ENCODE data around the gene C6orf52.

DNA sequence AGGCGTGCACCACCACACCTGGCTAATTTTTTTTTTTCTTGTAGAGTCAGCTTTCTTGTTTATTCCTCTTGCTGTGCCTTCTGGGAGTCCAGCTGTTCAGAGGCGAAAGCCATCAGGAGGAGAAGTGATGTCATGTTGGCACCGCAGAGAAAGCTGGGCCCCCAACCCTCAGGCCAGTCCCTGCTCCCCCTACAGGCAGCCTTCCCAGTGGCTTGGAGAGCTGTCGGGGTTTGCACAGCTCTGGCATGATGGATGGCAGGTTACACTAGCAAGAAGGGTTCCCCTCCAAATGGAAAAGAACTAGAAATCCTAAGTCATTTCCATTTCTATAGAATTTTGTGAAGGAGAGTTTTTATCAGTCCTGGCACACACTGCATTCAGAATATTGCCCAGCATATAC is 72.6 kb downstream of the C6orf52 start:
- no peak for TF ChIP-seq POLR2AphosphoS5 (IDR thresholded peaks at IDR 0.05; ENCODE audit: low read depth, low read length)
- TF ChIP-seq CHD2 (IDR thresholded peaks at IDR 0.05; ENCODE audit: low read length, partially characterized antibody): no peak
- TF ChIP-seq EP300 (IDR thresholded peaks at IDR 0.05; ENCODE audit: borderline replicate concordance in 1 of 2, low read depth in 1 of 2, low read length in 1 of 2): no peak
- TF ChIP-seq, protein P1, sequence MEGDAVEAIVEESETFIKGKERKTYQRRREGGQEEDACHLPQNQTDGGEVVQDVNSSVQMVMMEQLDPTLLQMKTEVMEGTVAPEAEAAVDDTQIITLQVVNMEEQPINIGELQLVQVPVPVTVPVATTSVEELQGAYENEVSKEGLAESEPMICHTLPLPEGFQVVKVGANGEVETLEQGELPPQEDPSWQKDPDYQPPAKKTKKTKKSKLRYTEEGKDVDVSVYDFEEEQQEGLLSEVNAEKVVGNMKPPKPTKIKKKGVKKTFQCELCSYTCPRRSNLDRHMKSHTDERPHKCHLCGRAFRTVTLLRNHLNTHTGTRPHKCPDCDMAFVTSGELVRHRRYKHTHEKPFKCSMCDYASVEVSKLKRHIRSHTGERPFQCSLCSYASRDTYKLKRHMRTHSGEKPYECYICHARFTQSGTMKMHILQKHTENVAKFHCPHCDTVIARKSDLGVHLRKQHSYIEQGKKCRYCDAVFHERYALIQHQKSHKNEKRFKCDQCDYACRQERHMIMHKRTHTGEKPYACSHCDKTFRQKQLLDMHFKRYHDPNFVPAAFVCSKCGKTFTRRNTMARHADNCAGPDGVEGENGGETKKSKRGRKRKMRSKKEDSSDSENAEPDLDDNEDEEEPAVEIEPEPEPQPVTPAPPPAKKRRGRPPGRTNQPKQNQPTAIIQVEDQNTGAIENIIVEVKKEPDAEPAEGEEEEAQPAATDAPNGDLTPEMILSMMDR (IDR thresholded peaks at IDR 0.05): no peak
- no peak for TF ChIP-seq FOXM1 (IDR thresholded peaks at IDR 0.05; ENCODE audit: low read depth)
- TF ChIP-seq NRF1 (IDR thresholded peaks at IDR 0.05; ENCODE audit: low read depth, low read length): no peak
